AG09319 (cell line): ENCODE results near the gene NFIC.

Source experiments
- DNase-seq: peaks from one replicate; pipeline ENCODE4 v3.0.0-alpha.2; 2010; ENCODE audit warnings: low read depth; ENCODE audit errors: extremely low read depth
- TF ChIP-seq, protein P1 (sequence below): IDR thresholded peaks from 2 replicates; pipeline ENCODE4 v1.5.1; 2011; ENCODE audit warnings: low read depth, mild to moderate bottlenecking, inconsistent platforms, low read length, moderate library complexity

NFIC gene

GRCh38 chr19:3361384-3362216 lies 4.8 kb upstream of the NFIC start:
- TF ChIP-seq, protein P1, sequence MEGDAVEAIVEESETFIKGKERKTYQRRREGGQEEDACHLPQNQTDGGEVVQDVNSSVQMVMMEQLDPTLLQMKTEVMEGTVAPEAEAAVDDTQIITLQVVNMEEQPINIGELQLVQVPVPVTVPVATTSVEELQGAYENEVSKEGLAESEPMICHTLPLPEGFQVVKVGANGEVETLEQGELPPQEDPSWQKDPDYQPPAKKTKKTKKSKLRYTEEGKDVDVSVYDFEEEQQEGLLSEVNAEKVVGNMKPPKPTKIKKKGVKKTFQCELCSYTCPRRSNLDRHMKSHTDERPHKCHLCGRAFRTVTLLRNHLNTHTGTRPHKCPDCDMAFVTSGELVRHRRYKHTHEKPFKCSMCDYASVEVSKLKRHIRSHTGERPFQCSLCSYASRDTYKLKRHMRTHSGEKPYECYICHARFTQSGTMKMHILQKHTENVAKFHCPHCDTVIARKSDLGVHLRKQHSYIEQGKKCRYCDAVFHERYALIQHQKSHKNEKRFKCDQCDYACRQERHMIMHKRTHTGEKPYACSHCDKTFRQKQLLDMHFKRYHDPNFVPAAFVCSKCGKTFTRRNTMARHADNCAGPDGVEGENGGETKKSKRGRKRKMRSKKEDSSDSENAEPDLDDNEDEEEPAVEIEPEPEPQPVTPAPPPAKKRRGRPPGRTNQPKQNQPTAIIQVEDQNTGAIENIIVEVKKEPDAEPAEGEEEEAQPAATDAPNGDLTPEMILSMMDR: no peak
- no peak for DNase-seq

DNA sequence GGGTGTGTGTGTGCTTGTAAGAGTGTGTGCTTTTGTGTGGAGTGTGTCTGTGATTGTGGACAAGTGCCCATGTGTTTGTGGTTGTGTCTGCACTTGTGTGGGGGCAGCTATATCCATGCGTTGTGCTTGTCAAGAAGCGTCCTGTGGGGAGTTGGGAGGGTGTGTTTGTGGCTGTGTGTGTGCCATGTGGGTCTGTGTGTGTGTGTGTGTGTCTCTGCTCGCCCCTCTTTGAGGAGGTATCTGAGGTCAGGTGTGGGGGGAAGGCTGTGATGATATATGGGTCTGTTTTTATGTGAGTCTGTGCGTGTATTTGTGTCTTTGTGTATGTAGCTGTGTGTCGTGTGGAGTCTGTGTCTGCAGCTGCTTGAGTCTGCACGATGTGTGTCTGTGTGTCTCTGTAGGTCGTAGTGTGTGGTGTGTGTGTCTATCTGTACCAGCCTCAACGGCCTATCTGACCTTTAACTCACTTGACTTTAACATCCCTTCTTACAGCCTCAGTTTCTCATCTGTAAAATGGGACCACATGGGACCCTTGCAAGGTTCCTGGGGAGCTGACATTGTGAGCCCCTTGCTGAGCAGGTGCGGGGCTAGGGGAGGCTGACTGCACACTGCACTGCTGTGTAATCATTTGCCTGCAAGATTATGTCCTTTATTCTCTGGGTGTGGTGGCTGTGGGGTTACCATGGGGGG lies 4.0 kb upstream of the NFIC start:
- no peak for DNase-seq
- TF ChIP-seq, protein P1: no peak

DNA sequence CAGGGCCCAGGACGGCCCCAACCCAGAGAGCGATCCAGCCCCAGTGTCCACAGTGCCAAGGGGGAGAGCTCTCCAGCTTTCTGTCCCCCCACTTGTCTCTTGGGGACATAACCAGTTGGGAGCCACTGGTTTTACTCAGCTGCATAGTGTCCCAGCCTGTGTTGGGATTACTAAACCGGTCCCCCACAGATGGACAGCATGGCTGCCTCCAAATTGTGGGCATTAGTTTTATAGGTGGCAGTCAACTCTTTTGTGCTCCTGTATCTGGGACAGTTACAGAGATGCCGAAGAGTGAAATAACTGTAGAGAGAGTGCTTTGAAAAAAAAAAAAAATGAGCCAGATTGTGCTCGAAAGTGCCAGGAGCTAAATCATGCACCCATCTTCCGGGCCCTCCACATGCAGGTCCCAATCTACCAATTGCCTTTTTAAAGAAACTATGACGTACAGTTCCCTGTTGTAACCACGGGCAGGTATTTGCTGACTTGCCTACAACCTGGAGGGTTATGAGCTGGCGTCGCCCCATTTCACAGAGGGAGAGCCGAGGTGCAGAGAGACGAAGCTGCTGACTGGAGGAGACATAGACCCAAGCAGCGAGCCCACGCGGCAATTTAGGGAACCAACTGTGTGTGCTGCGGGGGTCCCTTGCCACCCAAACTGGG lies 2.4 kb upstream of the NFIC start:
- no peak for DNase-seq
- TF ChIP-seq, protein P1: no peak

DNA sequence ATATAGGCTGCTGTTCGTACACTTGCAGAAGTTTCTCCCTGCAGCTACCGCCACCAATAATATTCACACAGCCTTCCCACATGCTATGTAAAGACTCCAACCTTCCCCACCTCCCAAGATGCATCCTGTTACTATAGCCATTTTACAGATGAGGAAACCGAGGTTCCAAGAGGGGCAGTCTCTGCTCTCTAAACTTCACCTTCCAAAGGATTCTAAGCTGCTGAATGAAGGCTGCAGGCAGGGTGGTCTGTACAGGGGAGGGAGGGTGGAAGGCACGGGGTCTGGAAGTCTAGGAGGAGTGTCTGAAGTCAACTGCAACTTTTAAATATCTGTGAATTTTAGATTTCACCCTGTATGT lies 1.9 kb upstream of the NFIC start:
- TF ChIP-seq, protein P1: no peak
- DNase-seq: no peak

DNA sequence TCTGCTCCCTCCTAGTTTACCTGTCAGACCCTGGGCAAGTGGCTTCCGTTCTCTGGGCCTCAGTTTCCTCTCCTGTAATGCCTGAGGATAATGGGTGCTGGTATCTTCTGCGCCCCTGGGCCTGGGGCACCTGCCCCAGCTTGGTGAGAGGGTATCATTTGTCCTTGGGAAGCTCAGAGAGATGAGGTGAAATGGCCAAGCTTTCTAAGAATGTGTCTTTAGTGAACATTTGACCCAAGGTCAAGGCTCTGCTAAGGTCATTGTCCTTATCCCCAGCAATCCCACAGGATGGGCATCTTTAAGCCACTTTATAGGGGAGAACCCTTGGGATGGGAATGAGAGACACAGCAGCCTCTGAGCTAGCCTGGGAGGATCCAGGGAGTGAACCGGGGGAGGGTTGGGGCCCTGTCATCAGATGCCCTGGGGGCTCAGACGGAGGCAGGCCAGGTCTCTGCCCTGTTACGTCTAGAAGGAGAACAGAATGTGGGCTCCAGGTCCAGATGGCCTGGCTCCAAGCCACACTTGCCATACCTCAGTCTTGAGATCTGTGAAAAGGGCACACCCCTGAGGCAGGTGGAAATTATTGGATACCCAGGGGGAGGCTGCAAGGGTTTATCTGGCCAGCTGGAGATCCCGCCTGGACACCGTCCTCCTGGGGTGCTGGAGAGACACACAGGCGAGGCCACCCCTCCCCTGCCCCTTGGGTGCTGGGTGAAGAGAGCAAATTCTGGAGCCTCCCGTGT lies 1.1 kb upstream of the NFIC start:
- TF ChIP-seq, protein P1: no peak
- no peak for DNase-seq

GRCh38 chr19:3366753-3367627 lies 607 bp downstream of the NFIC start:
- no peak for DNase-seq
- TF ChIP-seq, protein P1: no peak
